CD14-positive monocyte (primary cell): ENCODE data around the gene GALNT18. TPM values are rescaled to one million over a fixed set of nuclear protein-coding genes. Genes with fewer than 3 reads are reported as not detected.

Experiments used
- DNase-seq, 3 donors: peaks; one replicate each; pipeline ENCODE4 v3.0.0-alpha.2; 2011 to 2022
- H2AFZ ChIP-seq: 2 replicates; pipeline ENCODE4 v1.6.0; 2012; ENCODE audit warnings: mild to moderate bottlenecking, low read depth, low read length, inconsistent platforms; ENCODE audit not compliant: insufficient read depth, poor library complexity, severe bottlenecking
- H3K27ac ChIP-seq, 2 donors: 1 replicate in 1 of 2; 2 replicates in 1 of 2; pipeline ENCODE4 v1.5.1; 2012 to 2013; ENCODE audit warnings: low read length in 2 of 2, control low read depth in 1 of 2, inconsistent platforms in 1 of 2, low read depth in 1 of 2, mild to moderate bottlenecking in 1 of 2
- H3K27me3 ChIP-seq, 2 donors: one replicate each; pipeline versions ENCODE4 v1.6.0 to v1.6.1; 2011 to 2013; ENCODE audit warnings: low read length in 2 of 2; ENCODE audit not compliant: control insufficient read depth in 2 of 2, insufficient read depth in 2 of 2
- H3K36me3 ChIP-seq, 2 donors: replicated peaks in 1 of 2; 1 replicate in 1 of 2; 2 replicates in 1 of 2; pipeline versions ENCODE4 v1.5.1 to v1.6.1; 2012 to 2013; ENCODE audit warnings: low read length in 2 of 2, control low read depth in 1 of 2, inconsistent platforms in 1 of 2, mild to moderate bottlenecking in 1 of 2; ENCODE audit not compliant: insufficient read depth in 2 of 2, control insufficient read depth in 1 of 2
- H3K4me1 ChIP-seq, 2 donors: 1 replicate in 1 of 2; 2 replicates in 1 of 2; pipeline versions ENCODE4 v1.5.1 to v1.6.1; 2012 to 2013; ENCODE audit warnings: low read length in 2 of 2, control low read depth in 1 of 2, inconsistent platforms in 1 of 2, mild to moderate bottlenecking in 1 of 2, moderate library complexity in 1 of 2; ENCODE audit not compliant: insufficient read depth in 2 of 2, control insufficient read depth in 1 of 2
- H3K4me2 ChIP-seq: replicated peaks from 2 replicates; pipeline ENCODE3; 2012; ENCODE audit warnings: low read length, moderate library complexity, mild to moderate bottlenecking; ENCODE audit not compliant: poor library complexity, severe bottlenecking; ENCODE audit errors: extremely low read depth
- H3K4me3 ChIP-seq, 3 experiments: fragments of 200-600 bp in 1 of 3; sonication (generic) in 1 of 3; replicated peaks in 1 of 3; 1 replicate in 2 of 3; 2 replicates in 1 of 3; pipeline ENCODE4 v1.5.1; 2011 to 2013; ENCODE audit warnings: low read length in 3 of 3, mild to moderate bottlenecking in 3 of 3, control low read depth in 2 of 3, low read depth in 2 of 3, inconsistent platforms in 1 of 3, moderate library complexity in 1 of 3
- H3K79me2 ChIP-seq: 2 replicates; pipeline ENCODE4 v1.6.0; 2012; ENCODE audit warnings: mild to moderate bottlenecking, control low read depth, inconsistent platforms, low read length, moderate library complexity; ENCODE audit not compliant: insufficient read depth
- H3K9ac ChIP-seq: 2 replicates; pipeline ENCODE4 v1.6.0; 2017; ENCODE audit warnings: low read length, mild to moderate bottlenecking; ENCODE audit not compliant: insufficient read depth, poor library complexity, severe bottlenecking
- H3K9me3 ChIP-seq, 2 donors: replicated peaks in 1 of 2; 1 replicate in 1 of 2; 2 replicates in 1 of 2; pipeline versions ENCODE4 v1.5.1 to v1.6.1; 2012 to 2013; ENCODE audit warnings: low read length in 2 of 2, control low read depth in 1 of 2; ENCODE audit not compliant: control insufficient read depth in 1 of 2, insufficient read depth in 1 of 2
- H4K20me1 ChIP-seq: 2 replicates; pipeline ENCODE4 v1.6.0; 2012; ENCODE audit warnings: mild to moderate bottlenecking, low read length, control low read depth, moderate library complexity; ENCODE audit not compliant: insufficient read depth
- H3K27ac Mint-ChIP-seq, 7 donors: one replicate each; pipeline ENCODE4 v1.8.0; 2020; ENCODE audit warnings: mild to moderate bottlenecking in 7 of 7, mixed read lengths in 7 of 7, moderate library complexity in 6 of 7, inconsistent platforms in 2 of 7
- H3K27me3 Mint-ChIP-seq, 3 donors: one replicate each; pipeline ENCODE4 v1.8.0; 2021 to 2022; ENCODE audit warnings: low read depth in 3 of 3, mild to moderate bottlenecking in 3 of 3, mixed read lengths in 3 of 3, moderate library complexity in 3 of 3, inconsistent platforms in 1 of 3
- H3K36me3 Mint-ChIP-seq, 2 donors: one replicate each; pipeline ENCODE4 v1.8.0; 2020; ENCODE audit warnings: mixed read lengths in 2 of 2, inconsistent platforms in 1 of 2, mild to moderate bottlenecking in 1 of 2
- H3K4me1 Mint-ChIP-seq: one replicate; pipeline ENCODE4 v1.8.0; 2020; ENCODE audit warnings: mild to moderate bottlenecking, mixed read lengths
- H3K4me3 Mint-ChIP-seq, 2 donors: one replicate each; pipeline ENCODE4 v1.8.0; 2020; ENCODE audit warnings: mild to moderate bottlenecking in 2 of 2, mixed read lengths in 2 of 2, moderate library complexity in 1 of 2
- H3K9me3 Mint-ChIP-seq, 7 donors: one replicate each; pipeline ENCODE4 v1.8.0; 2020 to 2022; ENCODE audit warnings: mixed read lengths in 7 of 7, mild to moderate bottlenecking in 6 of 7, moderate library complexity in 6 of 7, inconsistent platforms in 2 of 7
- CTCF ChIP-seq: fragments of 200-600 bp; IDR thresholded peaks from one replicate; pipeline ENCODE4 v1.8.0; 2022; ENCODE audit warnings: antibody characterized with exemption, mild to moderate bottlenecking
- WGBS: methylation state at CpG from one replicate; pipeline ENCODE4 v1.1.5; 2013; ENCODE audit warnings: missing lambda C conversion rate; ENCODE audit not compliant: insufficient coverage; 5-methylcytosine and 5-hydroxymethylcytosine counted together
- intact Hi-C, 2 donors: fragments of 100-400 bp; cut with micrococcal nuclease; formaldehyde crosslinking; loops; one replicate each; pipeline versions ENCODE4 v1.15.0 to v1.15.1; 2023
- polyA plus RNA-seq, 3 donors: library from polyadenylated mRNA; depleted of rRNA in 1 of 3; unstranded in 2 of 3; stranded (reverse) in 1 of 3; fragments of 300-500 nt in 2 of 3; fragments of >200 nt in 1 of 3; fragmentation: Illumina TruSeq in 2 of 3; gene quantifications; 1 replicate in 2 of 3; 2 replicates in 1 of 3; pipeline ENCODE4 v1.2.3, GENCODE V29; 2012 to 2021

The GALNT18 gene
- polyA plus RNA-seq, 3 donors = not detected

GRCh38 chr11:11662578-11662977 lies 40.8 kb upstream of the GALNT18 start:
- no peaks in the 10 kb centered on the region for H3K4me1 ChIP-seq
- DNase-seq = no peak
- Mint-ChIP-seq H3K4me3 (no peak overlapping the region), H3K36me3 (no peaks in the 10 kb centered on the region), H3K4me1 (no peaks in the 10 kb centered on the region), H3K27ac (no peak overlapping the region), H3K27me3 (peaks cover 3 to 9% (median 5%) of the 10 kb centered on the region in 3 donors), H3K9me3 (peaks cover 0 to 2% (median 0%) of the 10 kb centered on the region in 7 donors)
- no peak overlapping the region for H3K4me2 ChIP-seq
- H3K4me3 ChIP-seq = no peak overlapping the region
- no peaks in the 10 kb centered on the region for H3K36me3 ChIP-seq
- H3K27me3 ChIP-seq = no peaks in the 10 kb centered on the region
- no peaks in the 10 kb centered on the region for H4K20me1 ChIP-seq
- H3K9me3 ChIP-seq = no peaks in the 10 kb centered on the region
- no peak overlapping the region for H3K27ac ChIP-seq
- WGBS = no CpG with 5 or more reads among the region's 2 CpGs
- TF ChIP-seq CTCF = no peak
- no peaks in the 10 kb centered on the region for H3K79me2 ChIP-seq
- intact Hi-C loops = no loop called here
- no peak overlapping the region for H3K9ac ChIP-seq
- no peak overlapping the region for H2AFZ ChIP-seq

- H3K27me3 Mint-ChIP-seq = peaks cover 5 to 9% (median 7%) of the 10 kb centered on the region in 3 donors
- Histone ChIP-seq H3K9me3 (no peaks in the 10 kb centered on the region), H4K20me1 (no peaks in the 10 kb centered on the region), H3K79me2 (no peaks in the 10 kb centered on the region), H3K4me3 (no peak overlapping the region), H2AFZ (no peak overlapping the region), H3K9ac (no peak overlapping the region), H3K36me3 (no peaks in the 10 kb centered on the region), H3K4me2 (no peak overlapping the region), H3K27me3 (no peaks in the 10 kb centered on the region), H3K27ac (no peak overlapping the region), H3K4me1 (no peaks in the 10 kb centered on the region)
- H3K4me3 Mint-ChIP-seq = no peak overlapping the region
- H3K36me3 Mint-ChIP-seq = no peaks in the 10 kb centered on the region
- no peak for TF ChIP-seq CTCF
- no peak overlapping the region for H3K27ac Mint-ChIP-seq
- peaks cover 0 to 2% (median 0%) of the 10 kb centered on the region in 7 donors for H3K9me3 Mint-ChIP-seq
- DNase-seq = no peak
- intact Hi-C loops = no loop called here
- whole genome bisulfite sequencing = 96% methylated on average over 6 of the region's 9 CpGs
- H3K4me1 Mint-ChIP-seq = no peaks in the 10 kb centered on the region
These were observed 39.7 kb upstream of the GALNT18 start for GRCh38 chr11:11661326-11662040.
